Esophagus muscularis mucosa (tissue), 4 donors: Measurements from ENCODE around the gene TLCD3A.

Source experiments
- EP300 ChIP-seq: sonication (generic); formaldehyde crosslinking; IDR thresholded peaks from one replicate; pipeline ENCODE4 v1.6.1; 2017; ENCODE audit warnings: antibody characterized with exemption
- POLR2A ChIP-seq: fragments of 450-650 bp; IDR thresholded peaks from one replicate; pipeline ENCODE4 v1.6.1; 2017; ENCODE audit warnings: antibody characterized with exemption, moderate library complexity, mild to moderate bottlenecking, low read depth
- POLR2AphosphoS5 ChIP-seq, 2 donors: sonication (generic); formaldehyde crosslinking; IDR thresholded peaks; one replicate each; pipeline ENCODE4 v1.6.1; 2017; ENCODE audit warnings: antibody characterized with exemption in 2 of 2
- TF ChIP-seq, protein P1 (sequence below), 3 experiments: fragments of 200-600 bp in 2 of 3; fragments of 450-650 bp in 1 of 3; sonication (generic) in 2 of 3; IDR thresholded peaks; one replicate each; pipeline ENCODE4 v1.5.1; 2017 to 2019; ENCODE audit warnings: antibody characterized with exemption in 3 of 3, mild to moderate bottlenecking in 2 of 3, moderate library complexity in 1 of 3

DNA sequence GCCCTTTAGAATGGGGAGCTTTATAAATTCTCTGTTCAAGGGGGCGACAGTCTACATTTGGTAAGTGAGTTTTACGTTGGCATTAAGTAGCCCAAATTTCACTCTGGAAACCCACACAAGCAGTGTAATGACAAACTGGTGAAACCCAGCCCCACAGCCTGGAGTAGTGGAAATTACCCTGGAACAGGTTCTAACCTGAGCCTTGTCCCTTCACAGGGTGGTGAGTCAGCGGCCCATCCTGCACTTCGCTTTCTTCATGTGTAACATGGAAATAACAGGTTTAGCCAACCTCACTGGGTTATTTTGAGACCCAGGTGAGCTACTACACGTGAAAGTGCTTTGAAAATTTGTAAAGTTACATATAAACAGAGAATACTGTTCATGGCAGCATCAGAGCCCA, 3.5 kb upstream of the TLCD3A start:
- TF ChIP-seq, protein P1, sequence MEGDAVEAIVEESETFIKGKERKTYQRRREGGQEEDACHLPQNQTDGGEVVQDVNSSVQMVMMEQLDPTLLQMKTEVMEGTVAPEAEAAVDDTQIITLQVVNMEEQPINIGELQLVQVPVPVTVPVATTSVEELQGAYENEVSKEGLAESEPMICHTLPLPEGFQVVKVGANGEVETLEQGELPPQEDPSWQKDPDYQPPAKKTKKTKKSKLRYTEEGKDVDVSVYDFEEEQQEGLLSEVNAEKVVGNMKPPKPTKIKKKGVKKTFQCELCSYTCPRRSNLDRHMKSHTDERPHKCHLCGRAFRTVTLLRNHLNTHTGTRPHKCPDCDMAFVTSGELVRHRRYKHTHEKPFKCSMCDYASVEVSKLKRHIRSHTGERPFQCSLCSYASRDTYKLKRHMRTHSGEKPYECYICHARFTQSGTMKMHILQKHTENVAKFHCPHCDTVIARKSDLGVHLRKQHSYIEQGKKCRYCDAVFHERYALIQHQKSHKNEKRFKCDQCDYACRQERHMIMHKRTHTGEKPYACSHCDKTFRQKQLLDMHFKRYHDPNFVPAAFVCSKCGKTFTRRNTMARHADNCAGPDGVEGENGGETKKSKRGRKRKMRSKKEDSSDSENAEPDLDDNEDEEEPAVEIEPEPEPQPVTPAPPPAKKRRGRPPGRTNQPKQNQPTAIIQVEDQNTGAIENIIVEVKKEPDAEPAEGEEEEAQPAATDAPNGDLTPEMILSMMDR (IDR thresholded peaks at IDR 0.05) = no peak
- TF ChIP-seq EP300 (no peak), POLR2AphosphoS5 (IDR thresholded peaks at IDR 0.05) (no peak), POLR2A (no peak)
